Ishikawa (cell line): ENCODE results near the gene KIAA1549.

Source experiments
- CEBPB ChIP-seq: IDR thresholded peaks from 2 replicates; pipeline ENCODE4 v1.6.1; 2012
- CREB1 ChIP-seq: IDR thresholded peaks from 2 replicates; pipeline ENCODE4 v1.6.1; 2012; ENCODE audit warnings: low read depth
- EGR1 ChIP-seq: IDR thresholded peaks from 2 replicates; pipeline ENCODE4 v1.6.1; 2012
- EP300 ChIP-seq: IDR thresholded peaks from 2 replicates; pipeline ENCODE4 v1.6.1; 2012; ENCODE audit warnings: borderline replicate concordance
- FOXM1 ChIP-seq: IDR thresholded peaks from 2 replicates; pipeline ENCODE4 v1.6.1; 2012; ENCODE audit warnings: low read depth, borderline replicate concordance
- MAX ChIP-seq: IDR thresholded peaks from 2 replicates; pipeline ENCODE4 v1.6.1; 2012
- NFIC ChIP-seq: IDR thresholded peaks from 2 replicates; pipeline ENCODE4 v1.6.1; 2012
- RAD21 ChIP-seq: IDR thresholded peaks from 2 replicates; pipeline ENCODE4 v1.6.1; 2012; ENCODE audit warnings: low read depth
- REST ChIP-seq: IDR thresholded peaks from 2 replicates; pipeline ENCODE4 v1.6.1; 2012; ENCODE audit warnings: low read depth, mild to moderate bottlenecking
- TAF1 ChIP-seq: IDR thresholded peaks from 2 replicates; pipeline ENCODE4 v1.6.1; 2012; ENCODE audit warnings: low read depth, mild to moderate bottlenecking
- TCF12 ChIP-seq: IDR thresholded peaks from 2 replicates; pipeline ENCODE4 v1.6.1; 2012; ENCODE audit warnings: low read depth
- TEAD4 ChIP-seq: IDR thresholded peaks from 2 replicates; pipeline ENCODE4 v1.6.1; 2012
- USF1 ChIP-seq: IDR thresholded peaks from 2 replicates; pipeline ENCODE4 v1.6.1; 2012
- YY1 ChIP-seq: IDR thresholded peaks from 2 replicates; pipeline ENCODE4 v1.6.1; 2012; ENCODE audit warnings: low read depth
- ZBTB7A ChIP-seq: IDR thresholded peaks from 2 replicates; pipeline ENCODE4 v1.6.1; 2012; ENCODE audit warnings: low read depth

KIAA1549 gene

GRCh38 chr7:138918756-138919155 lies 62.4 kb downstream of the KIAA1549 start:
- TF ChIP-seq EGR1 (no peak), TAF1 (no peak), MAX (no peak), CEBPB (no peak)

- no peak for TF ChIP-seq EP300
- TF ChIP-seq NFIC, result no peak
- TF ChIP-seq TAF1, result no peak
- no peak for TF ChIP-seq ZBTB7A
- no peak for TF ChIP-seq RAD21
- no peak for TF ChIP-seq CEBPB
- TF ChIP-seq TCF12, result no peak
- TF ChIP-seq YY1, result no peak
- TF ChIP-seq TEAD4, result no peak
- no peak for TF ChIP-seq REST
- TF ChIP-seq MAX, result no peak
- TF ChIP-seq USF1, result no peak
- no peak for TF ChIP-seq EGR1
- no peak for TF ChIP-seq FOXM1
- TF ChIP-seq CREB1, result no peak
Observed at GRCh38 chr7:138918176-138918575, 63.0 kb downstream of the KIAA1549 start.

GRCh38 chr7:138917771-138918170 lies 63.4 kb downstream of the KIAA1549 start:
- TF ChIP-seq EGR1 (no peak), USF1 (no peak), CREB1 (no peak), MAX (no peak), FOXM1 (no peak), EP300 (no peak), TEAD4 (no peak), YY1 (no peak), CEBPB (no peak), NFIC (no peak), RAD21 (no peak), REST (no peak), TAF1 (no peak), TCF12 (no peak), ZBTB7A (no peak)

- no peak for TF ChIP-seq ZBTB7A
- TF ChIP-seq CEBPB, result no peak
- TF ChIP-seq MAX, result no peak
- no peak for TF ChIP-seq NFIC
- TF ChIP-seq EP300, result no peak
- no peak for TF ChIP-seq RAD21
- TF ChIP-seq REST, result no peak
- TF ChIP-seq TAF1, result no peak
Observed at GRCh38 chr7:138916731-138917130, 64.5 kb downstream of the KIAA1549 start.

- TF ChIP-seq TCF12 (no peak), FOXM1 (no peak), CREB1 (no peak), EGR1 (no peak), RAD21 (no peak), MAX (no peak), TAF1 (no peak), TEAD4 (no peak), USF1 (no peak), NFIC (no peak), EP300 (no peak)
Observed at GRCh38 chr7:138916275-138916674, 64.9 kb downstream of the KIAA1549 start.
